Hepatocyte (in vitro differentiated cells): ENCODE data around the gene MFSD6. TPM values are rescaled to one million over a fixed set of nuclear protein-coding genes. Genes with fewer than 3 reads are reported as not detected.
"Not testable (repeated sequence)": the region's sequence is repeated elsewhere in the genome, so short reads cannot be mapped to it uniquely, and the experiment has no call there.

Experiments used
- DNase-seq: peaks from one replicate; pipeline ENCODE4 v3.0.0-alpha.2; 2016; ENCODE audit warnings: low spot score
- H2AFZ ChIP-seq: fragments of 200-600 bp; sonication (generic); 2 replicates; pipeline ENCODE4 v1.6.0; 2016; ENCODE audit warnings: antibody characterized with exemption, mild to moderate bottlenecking
- H3K27ac ChIP-seq: fragments of 200-600 bp; sonication (generic); 2 replicates; pipeline ENCODE4 v1.5.1; 2016; ENCODE audit warnings: mild to moderate bottlenecking
- H3K27me3 ChIP-seq: fragments of 200-600 bp; sonication (generic); 2 replicates; pipeline ENCODE4 v1.6.1; 2016
- H3K36me3 ChIP-seq: fragments of 200-600 bp; sonication (generic); replicated peaks from 2 replicates; pipeline ENCODE4 v1.5.1; 2016; ENCODE audit warnings: low read depth; ENCODE audit not compliant: insufficient read depth
- H3K4me1 ChIP-seq: fragments of 200-600 bp; sonication (generic); 2 replicates; pipeline ENCODE4 v1.5.1; 2016; ENCODE audit warnings: mild to moderate bottlenecking, moderate library complexity; ENCODE audit not compliant: insufficient read depth
- H3K4me2 ChIP-seq: fragments of 200-600 bp; sonication (generic); 2 replicates; pipeline ENCODE4 v1.6.0; 2016
- H3K4me3 ChIP-seq: fragments of 200-600 bp; sonication (generic); 2 replicates; pipeline ENCODE4 v1.5.1; 2016; ENCODE audit warnings: mild to moderate bottlenecking
- H3K79me2 ChIP-seq: fragments of 200-600 bp; sonication (generic); 2 replicates; pipeline ENCODE4 v1.6.0; 2017; ENCODE audit warnings: mild to moderate bottlenecking
- H3K9me2 ChIP-seq: fragments of 200-600 bp; sonication (generic); replicated peaks from 2 replicates; pipeline ENCODE4 v1.6.0; 2017; ENCODE audit warnings: mild to moderate bottlenecking; ENCODE audit not compliant: insufficient read depth
- H3K9me3 ChIP-seq: fragments of 200-600 bp; sonication (generic); 2 replicates; pipeline ENCODE4 v1.5.1; 2016; ENCODE audit warnings: low read depth, mild to moderate bottlenecking
- H4K20me1 ChIP-seq: fragments of 200-600 bp; sonication (generic); 2 replicates; pipeline ENCODE4 v1.6.0; 2016; ENCODE audit warnings: mild to moderate bottlenecking; ENCODE audit not compliant: insufficient read depth, poor library complexity, severe bottlenecking
- CTCF ChIP-seq: fragments of 200-600 bp; sonication (generic); IDR thresholded peaks from 2 replicates; pipeline ENCODE4 v1.5.1; 2016; ENCODE audit warnings: antibody characterized with exemption, mild to moderate bottlenecking; ENCODE audit not compliant: poor library complexity
- EZH2 ChIP-seq: fragments of 200-600 bp; sonication (generic); IDR thresholded peaks from 2 replicates; pipeline ENCODE4 v1.6.1; 2016; ENCODE audit warnings: antibody characterized with exemption, mild to moderate bottlenecking, borderline replicate concordance
- EZH2phosphoT487 ChIP-seq: fragments of 200-600 bp; sonication (generic); IDR thresholded peaks from one replicate; pipeline ENCODE4 v1.6.1; 2018; ENCODE audit warnings: antibody characterized with exemption, mild to moderate bottlenecking, low read depth, moderate library complexity; ENCODE audit not compliant: unreplicated experiment, severe bottlenecking
- WGBS: methylation state at CpG from one replicate; pipeline ENCODE4 v1.1.6; 2016; ENCODE audit warnings: low lambda C conversion rate; ENCODE audit errors: missing lambda C conversion rate; 5-methylcytosine and 5-hydroxymethylcytosine counted together
- polyA plus RNA-seq: library from polyadenylated mRNA; unstranded; fragments of >200 nt; fragmentation: Nextera tagmentation; extraction: Ambion mirVana; gene quantifications from 2 replicates; pipeline ENCODE4 v1.2.1, GENCODE V29; 2016
- total RNA-seq: library from RNA; depleted of rRNA; stranded (reverse); fragments of >200 nt; gene quantifications from 2 replicates; pipeline ENCODE4 v1.2.3, GENCODE V29; 2014

Gene MFSD6
- total and polyA plus RNA-seq, 2 experiments from 2014 or later: 9.7 to 15.9 TPM

- Histone ChIP-seq H3K9me2 (no peaks in the 10 kb centered on the region), H3K9me3 (no peaks in the 10 kb centered on the region), H3K4me3 (no peak overlapping the region), H3K79me2 (no peaks in the 10 kb centered on the region), H3K36me3 (no peaks in the 10 kb centered on the region), H4K20me1 (no peaks in the 10 kb centered on the region), H3K4me2 (peak overlapping the region; percentile 22), H3K4me1 (peaks cover 37% of the 10 kb centered on the region), H3K27ac (peak overlapping the region; percentile 77), H3K27me3 (no peaks in the 10 kb centered on the region), H2AFZ (no peak overlapping the region)
- no peak for TF ChIP-seq CTCF
- TF ChIP-seq EZH2: no peak
- TF ChIP-seq EZH2phosphoT487: no peak
- WGBS: 75% methylated on average over 5 of the region's 5 CpGs
- DNase-seq: no peak
These were observed 59.5 kb downstream of the MFSD6 start for GRCh38 chr2:190467575-190468083.

- not testable (repeated sequence) for H2AFZ ChIP-seq, H3K79me2 ChIP-seq, H3K9me3 ChIP-seq, H3K27me3 ChIP-seq, H3K4me3 ChIP-seq, H4K20me1 ChIP-seq, DNase-seq, H3K9me2 ChIP-seq, H3K36me3 ChIP-seq
- Histone ChIP-seq H3K4me2 (peak overlapping the region; percentile 22), H3K27ac (peak overlapping the region; percentile 77), H3K4me1 (peaks cover 37% of the 10 kb centered on the region)
- WGBS: 85% methylated on average over 1 of the region's 1 CpG
These were observed 60.2 kb downstream of the MFSD6 start for GRCh38 chr2:190468354-190468753.

GRCh38 chr2:190468814-190469569 is 60.8 kb downstream of the MFSD6 start:
- Histone ChIP-seq H3K4me3 (no peak overlapping the region), H3K79me2 (no peaks in the 10 kb centered on the region), H3K4me2 (peak overlapping the region; percentile 22), H2AFZ (no peak overlapping the region), H3K4me1 (peaks cover 37% of the 10 kb centered on the region), H3K36me3 (no peaks in the 10 kb centered on the region), H3K27me3 (no peaks in the 10 kb centered on the region), H4K20me1 (no peaks in the 10 kb centered on the region), H3K27ac (peak overlapping the region; percentile 77), H3K9me2 (no peaks in the 10 kb centered on the region), H3K9me3 (no peaks in the 10 kb centered on the region)
- no peak for TF ChIP-seq EZH2
- no peak for TF ChIP-seq CTCF
- TF ChIP-seq EZH2phosphoT487: no peak
- 45% methylated on average over 4 of the region's 4 CpGs for WGBS
- peak; percentile 74 for DNase-seq

- TF ChIP-seq EZH2phosphoT487 (no peak), EZH2 (no peak), CTCF (no peak)
- no peaks in the 10 kb centered on the region for H3K79me2 ChIP-seq
- no peaks in the 10 kb centered on the region for H4K20me1 ChIP-seq
- H3K4me1 ChIP-seq: peaks cover 36% of the 10 kb centered on the region
- no peaks in the 10 kb centered on the region for H3K27me3 ChIP-seq
- peak overlapping the region; percentile 77 for H3K27ac ChIP-seq
- DNase-seq: peak; percentile 48
- no peak overlapping the region for H3K4me2 ChIP-seq
- H3K9me2 ChIP-seq: no peaks in the 10 kb centered on the region
- WGBS: 72% methylated on average over 2 of the region's 2 CpGs
- no peak overlapping the region for H2AFZ ChIP-seq
- H3K36me3 ChIP-seq: no peaks in the 10 kb centered on the region
- H3K4me3 ChIP-seq: no peak overlapping the region
- H3K9me3 ChIP-seq: no peaks in the 10 kb centered on the region
These were observed 61.6 kb downstream of the MFSD6 start for GRCh38 chr2:190469771-190470170.
